HFF-Myc (cell line): ENCODE measurements around the gene OR10T2.
"Not testable (repeated sequence)": the region's sequence is repeated elsewhere in the genome, so short reads cannot be mapped to it uniquely, and the experiment has no call there.

Source experiments
- DNase-seq: peaks from one replicate; pipeline ENCODE4 v3.0.0-alpha.2; 2011; ENCODE audit warnings: low read depth; ENCODE audit errors: extremely low read depth
- H3K4me3 ChIP-seq: replicated peaks from 2 replicates; pipeline ENCODE4 v1.5.1; 2011; ENCODE audit warnings: low read depth, mild to moderate bottlenecking, control low read depth, low read length
- CTCF ChIP-seq: IDR thresholded peaks from 2 replicates; pipeline ENCODE4 v1.5.1; 2012; ENCODE audit warnings: mild to moderate bottlenecking, low read depth, low read length, control low read depth; ENCODE audit errors: missing control alignments

Gene OR10T2

GRCh38 chr1:158398818-158399514 is at the start of gene OR10T2:
Gene OR10T2 (minus strand): TSS chr1:158399466. CDS start chr1:158399466, 0 bp downstream.
- no peak for DNase-seq
- H3K4me3 ChIP-seq: no peak within 1 kb of the TSS
- TF ChIP-seq CTCF: no peak

GRCh38 chr1:158445376-158445775 is 46.1 kb upstream of the OR10T2 start:
- no peak for DNase-seq
- no peak overlapping the region for H3K4me3 ChIP-seq
- TF ChIP-seq CTCF: no peak

- DNase-seq: no peak
- H3K4me3 ChIP-seq: no peak overlapping the region
- TF ChIP-seq CTCF: no peak
Observed at GRCh38 chr1:158434741-158435140, 35.5 kb upstream of the OR10T2 start.

DNA sequence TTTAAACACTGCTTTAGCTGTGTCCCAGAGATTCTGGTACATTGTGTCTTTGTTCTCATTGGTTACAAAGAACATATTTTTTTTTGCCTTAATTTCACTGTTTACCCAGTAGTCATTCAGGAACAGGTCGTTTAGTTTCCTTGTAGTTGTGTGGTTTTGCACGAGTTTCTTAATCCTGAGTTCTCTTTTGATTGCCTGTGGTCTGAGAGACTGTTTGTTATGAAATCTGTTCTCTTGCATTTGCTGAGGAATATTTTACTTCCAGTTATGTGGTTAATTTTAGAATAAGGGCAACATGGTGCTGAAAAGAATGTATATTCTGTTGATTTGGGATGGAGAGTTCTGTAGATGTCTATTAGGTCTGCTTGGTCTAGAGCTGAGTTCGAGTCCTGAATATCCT is 30.9 kb upstream of the OR10T2 start:
- DNase-seq, H3K4me3 ChIP-seq: not testable (repeated sequence)

- TF ChIP-seq CTCF: no peak
- no peak for DNase-seq
- no peak within 1 kb of the TSS for H3K4me3 ChIP-seq
Observed at GRCh38 chr1:158426137-158426536, 26.9 kb upstream of the OR10T2 start, which contains the start of gene OR10K2. Gene OR10K2 (minus strand): TSS chr1:158426237. CDS start chr1:158420866, 5,371 bp downstream.

DNA sequence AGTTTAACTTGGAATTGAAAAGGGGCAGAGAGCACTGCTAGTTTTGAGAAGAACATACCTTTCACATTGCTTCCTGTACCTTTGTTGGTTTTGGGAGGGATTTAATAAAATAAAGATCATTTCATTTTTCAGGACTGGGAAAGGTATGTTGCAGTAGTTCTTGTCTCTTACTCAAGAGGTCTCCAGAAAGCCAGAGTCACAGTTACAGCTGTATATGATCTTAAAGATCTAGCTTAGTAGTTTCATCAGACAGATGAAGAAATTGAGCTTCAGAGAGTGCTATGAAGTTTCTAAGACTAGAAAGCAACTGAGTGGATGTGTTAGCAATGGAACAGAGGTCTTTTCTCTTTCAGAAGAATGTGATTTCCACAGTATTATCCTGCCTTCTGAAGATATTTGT is 25.8 kb upstream of the OR10T2 start:
- no peak for DNase-seq
- H3K4me3 ChIP-seq: no peak overlapping the region
- TF ChIP-seq CTCF: no peak

DNA sequence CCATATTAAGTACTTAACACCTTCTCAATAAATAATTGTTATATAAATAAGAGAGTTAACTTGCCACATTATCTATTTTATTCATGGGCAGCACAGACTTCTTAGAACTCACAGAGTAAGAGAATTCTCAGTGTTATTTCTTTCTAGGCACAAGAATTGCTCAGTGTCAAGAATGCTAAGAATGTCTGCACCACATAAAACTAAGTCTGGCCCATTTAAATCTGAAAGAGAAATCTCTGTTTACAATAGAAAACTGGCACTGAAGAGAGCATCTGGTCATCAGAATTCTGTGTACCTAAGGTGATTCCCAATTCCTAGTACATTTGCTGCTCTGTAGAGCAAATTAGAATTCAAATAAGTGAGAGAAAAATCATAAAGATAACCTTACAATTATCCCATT is 22.9 kb upstream of the OR10T2 start:
- DNase-seq: no peak
- no peak for TF ChIP-seq CTCF

More for the DNA sequence above, 22.9 kb upstream of the OR10T2 start:
- H3K4me3 ChIP-seq: no peak overlapping the region
